GM12875 (cell line): ENCODE measurements around the gene TRIM3.

Experiments
- H3K4me3 ChIP-seq: one replicate; pipeline ENCODE4 v1.5.1; 2011; ENCODE audit warnings: low read depth, low read length, control low read depth
- CTCF ChIP-seq: IDR thresholded peaks from 2 replicates; pipeline ENCODE4 v1.5.1; 2011; ENCODE audit warnings: low read depth, mild to moderate bottlenecking, control low read depth, inconsistent platforms, low read length, moderate library complexity, borderline replicate concordance; ENCODE audit not compliant: insufficient read depth

Gene TRIM3

DNA sequence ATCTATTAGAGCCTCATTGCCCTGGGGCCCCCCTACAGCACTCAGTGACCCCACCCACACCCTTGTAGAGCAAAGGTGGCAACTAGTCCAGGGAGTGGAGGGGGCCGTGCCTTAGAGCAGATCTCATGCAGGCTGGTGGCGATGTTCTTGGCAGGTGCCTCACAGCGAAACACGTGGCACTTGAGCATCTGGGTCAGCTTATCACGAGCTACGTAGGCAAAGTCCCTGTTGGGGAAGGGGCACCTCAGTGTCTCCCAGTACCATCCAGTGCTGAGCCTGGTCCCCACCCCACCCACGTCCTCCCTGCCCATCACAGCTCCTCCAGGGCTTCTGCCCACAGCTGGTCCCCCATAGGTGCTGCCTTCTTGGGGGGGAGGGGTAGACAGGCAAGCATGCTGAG is 72.3 kb downstream of the TRIM3 start:
- no peak for TF ChIP-seq CTCF
- no peak overlapping the region for H3K4me3 ChIP-seq

DNA sequence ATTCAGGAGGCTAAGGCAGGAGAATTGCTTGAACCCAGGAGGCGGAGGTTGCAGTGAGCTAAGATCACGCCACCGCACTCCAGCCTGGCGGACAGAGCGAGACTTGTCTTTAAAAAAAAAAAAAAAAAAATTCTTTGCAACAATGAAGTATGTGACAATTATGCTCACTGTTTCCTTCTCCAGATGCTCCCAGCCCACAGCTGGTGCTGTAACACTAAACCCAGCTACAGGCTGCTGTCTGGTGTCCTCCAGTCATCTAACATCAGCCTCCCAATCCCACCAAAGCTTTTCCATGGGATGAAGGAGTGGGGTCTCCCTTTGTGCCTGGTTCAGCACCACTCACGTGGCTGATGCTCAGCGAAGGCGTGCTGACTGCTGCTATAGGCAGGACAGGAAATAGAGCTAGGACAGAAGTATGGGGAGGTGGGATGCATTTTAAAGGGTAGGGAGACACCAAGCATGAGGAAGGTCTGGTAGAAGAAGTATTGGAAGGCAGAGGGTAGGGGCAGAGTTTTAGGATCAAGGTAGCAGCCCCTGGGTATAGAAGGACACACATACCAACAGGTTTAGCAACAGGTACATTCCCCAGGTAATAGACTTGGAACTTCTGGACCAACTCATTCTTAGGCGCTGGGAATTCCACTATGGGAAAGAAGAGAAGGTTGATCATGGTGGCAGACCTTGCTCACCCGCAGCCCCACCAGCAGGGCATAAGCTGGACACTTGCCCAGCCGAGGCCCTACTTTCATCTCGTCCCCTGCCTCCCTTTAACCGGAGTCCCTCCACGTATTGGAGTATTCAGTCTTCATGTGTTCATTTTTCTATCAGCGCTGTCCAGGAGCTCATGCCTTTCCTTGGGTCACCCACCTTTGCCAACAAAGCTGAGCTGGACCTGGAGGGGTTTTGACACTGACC is 73.1 kb downstream of the TRIM3 start:
- no peak overlapping the region for H3K4me3 ChIP-seq
- TF ChIP-seq CTCF = no peak
